Activated naive CD4-positive, alpha-beta T cell (primary cell): Measurements from ENCODE around the gene ITSN1.

ENCODE experiments used
- DNase-seq, 4 experiments: peaks; one replicate each; lab custom pipeline; 2025; lab: John Stamatoyannopoulos, UW

ITSN1 gene

DNA sequence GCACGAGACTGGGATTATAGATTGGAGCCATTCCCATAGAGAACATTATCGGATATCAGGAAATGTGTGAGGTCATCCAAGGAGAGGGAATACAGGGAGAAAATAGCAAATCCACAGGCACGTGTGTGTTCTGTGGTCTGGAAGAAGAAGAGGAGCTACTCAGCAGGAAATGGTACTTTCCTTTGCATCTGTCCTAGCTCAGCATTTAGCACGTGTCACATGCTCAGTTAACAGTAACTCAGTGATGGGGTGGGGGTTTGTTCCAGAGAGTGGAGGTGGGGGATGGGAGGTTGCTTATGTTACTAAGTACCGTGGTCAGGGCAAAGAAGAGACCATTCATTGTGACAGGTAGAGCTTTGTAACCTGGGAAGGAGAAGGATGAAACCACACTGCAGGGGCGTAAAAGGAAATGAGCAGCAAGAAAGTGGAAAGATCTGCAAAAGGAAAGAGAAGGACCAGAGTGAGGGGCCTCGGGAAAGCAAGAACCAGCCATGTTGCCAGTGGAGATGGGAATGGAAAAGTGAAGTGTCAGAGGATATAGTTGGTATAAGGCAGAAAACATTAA lies 172.9 kb downstream of the ITSN1 start:
- no peak for DNase-seq

DNA sequence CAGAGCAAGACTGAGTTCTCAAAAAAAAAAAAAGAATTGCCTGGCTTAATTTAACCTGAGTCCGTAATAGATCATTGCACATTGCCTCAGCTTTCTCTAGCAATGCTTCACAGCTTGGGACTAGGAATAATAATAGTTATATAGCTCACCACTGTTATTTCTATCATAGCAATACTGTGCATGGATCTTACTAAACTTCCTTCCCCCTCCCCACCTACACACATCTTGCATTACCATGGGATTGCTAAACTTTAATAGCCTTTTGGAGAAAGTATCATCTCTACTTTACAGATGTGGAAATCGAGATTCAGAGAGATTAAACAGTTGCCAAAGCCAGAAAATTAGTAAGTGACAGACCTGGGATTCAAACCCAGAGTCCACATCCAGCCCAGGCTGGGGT lies 173.9 kb downstream of the ITSN1 start:
- no peak for DNase-seq

DNA sequence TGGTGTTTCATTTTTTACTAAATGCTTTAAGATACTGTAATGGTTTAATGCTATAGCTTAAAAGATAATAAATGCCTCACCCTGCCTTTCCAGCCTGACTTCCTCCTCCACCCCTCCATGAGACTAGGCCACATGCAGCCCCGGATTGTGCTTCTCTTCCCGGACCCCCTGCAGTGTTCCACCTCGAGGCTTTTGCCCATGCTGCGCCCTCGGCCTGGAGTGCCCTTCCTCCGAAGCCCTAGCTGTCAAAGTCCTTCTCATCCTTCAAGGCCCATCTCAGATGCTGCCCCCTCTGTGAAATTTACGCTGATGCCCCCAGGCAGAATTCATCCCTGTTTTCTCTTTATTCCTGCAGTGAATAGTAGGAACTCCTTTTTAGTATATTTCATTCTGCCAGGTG lies 174.8 kb downstream of the ITSN1 start:
- DNase-seq, result no peak

DNA sequence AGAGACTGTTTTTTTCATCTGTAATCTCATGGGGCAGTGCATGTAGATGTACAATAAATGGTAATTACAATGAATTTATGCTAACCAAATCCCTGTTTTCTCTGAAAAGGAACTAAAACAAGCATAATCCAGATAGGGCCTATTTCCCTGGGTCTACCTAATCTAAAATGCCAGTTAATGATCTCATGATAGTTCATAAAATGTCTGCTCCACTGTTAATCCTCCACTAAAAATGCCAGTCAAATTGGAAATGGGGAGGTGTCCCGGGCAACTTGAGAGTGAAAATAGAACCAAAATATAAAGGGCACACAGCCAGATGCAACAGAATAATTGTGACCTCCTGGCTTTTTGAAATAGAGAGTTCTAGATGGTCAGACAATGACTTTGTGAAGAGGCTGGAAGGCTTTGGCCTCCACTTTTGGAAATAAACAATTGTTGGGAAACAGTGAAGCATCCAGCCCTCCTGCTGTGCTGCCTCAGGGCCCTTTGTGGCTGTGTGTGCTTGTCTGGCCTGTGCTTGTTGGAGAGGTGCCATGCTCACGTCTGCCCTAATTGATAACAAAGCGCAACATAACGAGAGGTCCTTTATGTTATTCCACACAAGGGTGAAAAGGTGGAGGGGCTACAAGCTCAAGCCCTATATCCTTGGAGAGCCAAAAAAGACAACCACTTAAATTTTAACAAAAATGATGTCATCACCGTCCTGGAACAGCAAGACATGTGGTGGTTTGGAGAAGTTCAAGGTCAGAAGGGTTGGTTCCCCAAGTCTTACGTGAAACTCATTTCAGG lies 175.6 kb downstream of the ITSN1 start:
- no peak for DNase-seq

DNA sequence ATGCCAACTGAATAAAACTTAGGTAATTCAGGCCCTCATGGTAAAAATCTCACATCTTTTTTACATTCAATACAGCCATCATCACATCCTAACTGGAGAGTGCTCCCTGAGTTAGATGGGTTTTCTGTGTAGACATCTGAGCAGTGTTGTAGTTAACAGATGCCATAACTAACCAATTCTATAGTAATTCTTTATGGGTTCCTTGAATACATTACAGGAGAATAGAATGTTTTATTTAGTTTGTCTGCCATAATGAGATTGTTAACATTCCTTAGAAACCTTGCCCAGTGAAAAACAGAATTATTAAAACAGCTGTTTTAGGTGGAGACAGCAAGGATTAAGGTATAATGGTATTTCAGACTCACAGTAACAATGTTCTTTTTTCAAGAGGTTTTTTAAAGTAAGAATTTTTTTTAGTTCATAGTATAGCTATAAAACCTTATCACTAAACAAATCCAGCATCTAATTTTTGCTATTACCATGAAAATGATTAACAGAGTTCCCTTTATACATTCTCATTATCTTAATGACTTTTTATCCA lies 178.0 kb downstream of the ITSN1 start:
- DNase-seq, result no peak

DNA sequence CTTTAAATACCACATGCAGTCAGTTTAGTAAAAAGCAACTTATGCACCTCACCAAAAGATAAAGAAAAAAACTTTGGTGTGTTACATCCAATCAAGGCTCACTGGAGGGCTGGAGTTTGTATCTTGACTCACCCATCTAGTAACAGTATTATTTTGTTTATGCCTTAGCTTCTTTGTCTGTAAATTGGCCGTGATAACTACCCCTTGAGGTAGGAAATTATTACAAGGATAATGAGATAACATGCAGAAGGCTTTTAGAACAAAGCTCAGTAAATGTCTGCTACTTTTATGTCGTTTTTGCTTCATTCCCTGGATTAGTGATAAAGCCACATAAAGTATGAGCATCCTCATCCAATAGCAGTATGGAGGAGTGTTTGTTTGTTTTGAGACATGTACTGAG lies 178.5 kb downstream of the ITSN1 start:
- DNase-seq, result no peak

DNA sequence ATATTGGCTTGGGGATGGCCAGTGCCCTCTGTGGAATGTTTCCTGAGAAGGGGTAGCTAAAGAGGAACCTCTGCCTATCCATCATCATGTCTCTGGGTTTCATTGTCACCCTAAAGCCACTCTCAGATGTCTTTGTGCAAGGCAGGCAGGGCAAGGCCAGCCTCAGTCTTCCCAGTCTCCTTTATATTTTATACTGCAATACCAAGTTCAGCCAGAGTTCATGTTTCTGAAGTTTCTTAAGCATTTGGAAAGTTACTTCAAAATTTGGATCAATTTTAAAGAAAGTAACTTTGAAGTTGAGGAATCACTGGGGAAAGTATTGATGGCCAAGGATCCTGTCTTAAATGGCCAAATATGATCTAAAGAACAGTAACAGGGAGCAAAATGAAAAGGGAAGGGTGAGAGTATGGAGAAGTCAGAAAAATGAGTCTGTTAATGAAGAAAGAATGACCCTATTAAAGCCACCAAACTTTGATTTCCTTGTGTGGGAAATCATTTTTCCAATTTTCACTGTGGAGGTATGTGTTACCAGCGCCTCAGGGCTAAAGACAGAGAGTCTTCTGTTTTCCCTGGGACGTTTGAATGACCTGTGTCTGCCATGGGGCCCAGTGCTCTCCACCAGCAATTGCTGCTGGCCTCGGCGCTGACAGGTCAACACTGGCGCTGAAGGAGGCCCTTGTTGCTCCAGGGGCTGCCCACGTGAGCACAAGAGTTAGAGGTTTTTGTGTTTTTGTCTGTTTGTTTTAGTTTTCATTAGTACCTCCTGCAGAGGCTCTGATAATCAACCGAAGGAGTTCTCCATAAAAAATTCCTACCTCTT lies 179.4 kb downstream of the ITSN1 start:
- DNase-seq, result no peak

DNA sequence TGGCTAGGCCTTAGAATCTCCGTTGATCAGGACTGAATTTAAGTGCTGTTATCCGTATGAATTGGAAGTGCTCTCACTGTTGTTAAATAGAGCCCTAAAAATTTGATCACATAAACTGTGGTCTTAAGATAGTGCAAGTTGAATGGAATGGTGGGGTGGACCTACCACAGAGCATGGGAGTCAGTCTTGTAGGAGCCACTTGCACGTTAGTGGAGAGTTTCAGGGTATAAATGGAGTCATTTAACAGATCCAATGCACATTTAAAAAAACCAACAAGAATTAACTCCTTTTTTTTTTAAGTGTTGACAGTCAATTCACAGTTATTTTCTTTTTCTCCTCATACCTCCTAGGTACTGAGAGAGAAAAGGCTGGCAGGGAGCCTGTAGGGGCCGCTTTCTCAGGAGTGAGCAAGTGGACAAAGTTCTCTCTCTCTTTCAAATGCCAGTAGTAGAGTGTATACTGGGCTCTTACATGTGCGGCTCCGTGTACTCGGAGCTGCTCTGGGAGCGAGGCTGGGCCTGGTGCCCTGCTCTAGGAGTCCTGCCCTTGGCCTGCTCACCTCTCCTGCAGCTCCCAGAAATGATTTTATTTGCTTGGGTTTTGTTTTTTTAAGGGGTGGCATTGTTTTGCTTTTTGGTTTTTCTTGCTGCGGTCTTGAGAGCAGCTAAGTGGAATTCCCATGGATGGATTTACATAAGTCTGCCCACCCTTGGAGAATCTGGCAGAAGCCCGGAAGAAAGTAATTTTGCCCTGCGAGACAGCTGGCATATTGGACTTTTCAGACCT lies 182.0 kb downstream of the ITSN1 start:
- no peak for DNase-seq

DNA sequence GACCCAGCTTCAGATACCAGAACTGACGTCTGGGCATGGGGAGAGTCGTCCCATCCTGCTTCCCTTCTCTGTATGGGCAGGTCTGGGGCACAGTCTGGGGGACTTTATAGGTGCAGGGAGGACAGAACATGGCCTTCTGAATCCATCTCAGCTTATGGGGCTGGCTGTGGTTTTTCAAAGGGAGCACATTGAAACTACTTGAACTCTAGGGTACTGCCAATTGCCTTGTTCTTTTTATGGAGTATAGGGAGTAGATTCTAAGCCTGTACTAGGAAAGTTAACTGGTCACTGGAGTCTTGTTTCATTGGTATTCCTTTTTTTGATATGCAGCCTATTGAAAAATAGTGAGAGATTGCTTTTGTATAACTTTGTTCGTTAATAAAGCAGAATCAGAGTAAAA lies 183.1 kb downstream of the ITSN1 start:
- DNase-seq, result no peak

DNA sequence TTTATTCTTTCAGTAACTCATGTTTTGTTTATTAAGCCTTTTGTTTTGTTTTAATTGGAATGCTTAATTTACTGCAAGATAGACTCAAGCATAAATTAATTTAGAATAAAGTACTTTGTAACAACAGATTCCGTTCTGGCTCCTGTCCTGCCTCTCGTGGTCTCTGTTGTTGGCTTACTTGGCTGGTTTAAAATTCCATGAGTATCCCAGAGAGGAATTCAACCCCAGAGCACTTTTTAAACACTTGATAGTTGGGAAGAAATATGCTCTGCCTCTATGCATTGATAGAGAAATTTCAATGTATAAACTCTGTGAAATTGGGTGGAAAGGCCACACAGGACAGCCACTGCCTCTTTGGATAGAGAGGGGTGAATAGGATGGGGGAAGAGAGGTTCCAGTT lies 183.6 kb downstream of the ITSN1 start:
- no peak for DNase-seq

DNA sequence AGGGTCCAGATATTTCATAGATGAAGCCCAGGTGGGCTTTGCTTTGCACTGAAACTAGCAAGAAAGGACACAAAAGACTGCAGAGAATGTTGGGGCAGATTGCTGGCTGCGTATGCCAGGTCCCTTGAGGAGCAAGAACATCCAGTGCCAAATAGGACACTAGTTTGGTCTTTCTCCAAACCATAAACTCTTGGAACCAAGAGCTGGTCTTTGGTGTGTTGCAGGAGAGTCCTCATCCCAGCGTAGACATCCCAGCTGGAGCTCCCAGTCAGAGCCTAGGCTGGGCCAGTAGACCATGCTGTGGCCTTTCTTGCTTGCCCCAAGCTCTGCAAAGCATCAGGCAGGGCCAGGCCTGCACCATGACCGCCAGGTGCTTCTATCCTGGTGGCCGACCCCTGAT lies 185.8 kb downstream of the ITSN1 start:
- DNase-seq, result no peak

DNA sequence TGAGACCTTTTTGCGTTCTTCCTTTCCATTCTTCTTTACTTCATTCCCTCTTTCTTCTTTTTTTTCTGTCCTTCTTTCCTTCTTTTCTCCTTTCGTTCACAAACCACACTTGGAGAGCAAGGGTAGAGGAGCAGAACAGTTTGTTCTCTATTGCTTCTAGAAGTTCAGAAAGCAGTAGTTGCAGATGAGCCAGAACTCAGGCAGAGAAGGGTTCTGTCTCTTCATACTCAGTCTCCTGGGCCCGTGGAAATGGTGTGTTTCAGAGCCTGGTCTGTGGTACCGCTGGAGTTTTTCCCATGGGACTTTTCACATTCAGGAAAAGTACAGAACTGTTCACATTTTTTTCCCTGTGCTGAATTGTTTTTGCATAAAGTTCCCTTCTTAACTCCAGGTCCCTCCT lies 186.3 kb downstream of the ITSN1 start:
- DNase-seq, result no peak

DNA sequence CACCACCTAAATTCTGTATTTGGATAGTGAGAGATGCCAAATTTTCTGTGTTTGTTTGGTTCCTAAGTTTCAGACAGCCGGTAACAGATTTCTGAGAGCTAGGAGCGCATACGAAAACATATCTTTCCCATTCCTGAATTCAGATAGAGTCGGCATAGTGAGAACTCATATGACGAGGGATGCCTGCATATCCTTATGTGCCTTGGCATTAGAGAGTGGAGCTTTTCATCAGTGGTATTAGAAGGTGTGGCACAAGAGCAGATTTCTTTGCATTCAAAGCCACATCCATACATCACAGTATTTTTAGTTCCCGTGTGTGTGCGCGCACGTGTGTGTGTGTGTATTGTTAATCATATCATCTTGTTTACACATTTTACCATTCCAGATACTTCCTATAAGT lies 187.5 kb downstream of the ITSN1 start:
- DNase-seq, result no peak

DNA sequence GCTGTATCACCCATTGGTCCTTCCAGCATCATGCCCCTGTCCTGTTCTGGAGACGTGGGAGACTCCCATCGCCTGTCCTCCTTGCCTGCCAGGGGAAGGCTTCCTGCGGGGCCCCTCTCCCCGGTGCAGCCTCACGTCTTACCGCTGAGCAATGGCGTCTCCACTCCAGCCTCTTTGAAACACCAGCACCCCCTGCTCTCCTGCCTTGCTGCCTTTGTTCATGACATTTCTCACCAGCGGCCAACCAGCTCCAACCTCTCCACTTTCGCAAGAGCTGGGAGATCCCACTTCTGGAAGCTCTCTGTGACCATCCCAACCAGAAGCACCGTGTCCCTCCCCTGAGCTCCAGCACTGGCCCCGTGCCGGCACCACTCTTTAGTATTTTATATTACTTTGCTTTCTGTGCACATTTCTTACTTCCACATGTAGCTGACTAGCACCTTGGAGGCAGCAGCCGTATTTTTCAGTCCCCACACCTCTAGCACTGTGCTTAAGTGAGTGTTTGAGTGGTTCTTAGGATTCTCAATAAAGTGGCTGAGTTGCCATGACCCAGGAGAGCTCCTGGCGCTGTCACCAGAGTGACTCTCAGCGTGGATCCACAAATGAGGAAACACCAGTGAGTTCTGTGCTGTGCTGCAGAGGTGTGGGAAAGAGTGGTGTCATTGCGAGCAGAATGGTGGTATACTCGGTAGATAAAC lies 189.8 kb downstream of the ITSN1 start:
- no peak for DNase-seq

DNA sequence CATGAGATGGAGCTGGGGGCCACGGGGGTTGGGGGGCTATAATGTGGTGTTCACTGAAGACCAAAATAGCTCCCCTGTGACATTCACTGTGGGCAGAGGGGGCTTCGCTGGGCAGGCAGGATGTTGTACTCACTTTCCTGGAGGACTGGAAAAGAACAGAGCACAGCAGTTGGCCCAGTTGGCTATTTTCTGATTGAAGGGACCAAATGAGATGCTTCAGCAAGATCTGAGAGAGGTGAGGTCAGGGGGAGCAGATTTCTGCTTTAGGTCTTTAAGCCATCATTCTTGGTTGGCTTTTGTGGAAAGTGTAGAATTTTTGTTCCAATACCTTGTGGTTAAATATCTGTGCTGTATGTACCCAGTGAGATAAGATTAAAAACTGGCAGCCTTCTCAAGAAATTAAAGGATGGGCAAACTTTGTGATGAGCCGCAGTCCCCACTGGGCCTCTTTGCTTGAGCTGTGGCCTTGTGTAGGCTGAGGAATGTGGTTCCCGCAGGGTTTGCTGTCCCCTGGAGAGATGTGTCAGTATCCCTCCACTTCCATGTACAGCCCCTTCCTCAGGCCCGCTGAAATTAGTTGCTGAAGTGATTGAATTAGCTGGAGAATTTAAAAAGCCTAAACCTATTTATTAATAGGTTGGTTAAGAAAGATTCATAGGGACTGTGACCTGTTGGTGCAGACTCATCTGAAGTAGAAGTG lies 192.7 kb downstream of the ITSN1 start:
- DNase-seq, result no peak

DNA sequence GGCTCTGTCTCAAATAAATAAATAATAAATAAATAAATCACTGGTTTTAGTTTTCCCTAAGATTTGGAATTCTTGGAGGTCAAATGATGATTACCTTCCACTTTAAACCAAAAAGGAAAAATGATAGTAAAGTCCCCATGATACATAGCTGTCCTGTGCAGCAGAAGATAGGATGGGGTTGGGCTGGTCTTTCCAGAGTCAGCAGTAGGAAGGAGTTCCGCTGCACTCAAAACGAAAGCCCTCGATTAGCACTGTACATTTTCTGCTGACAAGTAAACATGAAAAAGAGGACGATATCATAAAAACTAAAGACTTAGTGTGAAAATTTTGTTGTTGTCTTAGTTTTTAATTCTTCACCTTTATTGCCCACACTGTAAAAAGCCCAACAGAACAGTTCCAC lies 193.6 kb downstream of the ITSN1 start:
- DNase-seq, result no peak

DNA sequence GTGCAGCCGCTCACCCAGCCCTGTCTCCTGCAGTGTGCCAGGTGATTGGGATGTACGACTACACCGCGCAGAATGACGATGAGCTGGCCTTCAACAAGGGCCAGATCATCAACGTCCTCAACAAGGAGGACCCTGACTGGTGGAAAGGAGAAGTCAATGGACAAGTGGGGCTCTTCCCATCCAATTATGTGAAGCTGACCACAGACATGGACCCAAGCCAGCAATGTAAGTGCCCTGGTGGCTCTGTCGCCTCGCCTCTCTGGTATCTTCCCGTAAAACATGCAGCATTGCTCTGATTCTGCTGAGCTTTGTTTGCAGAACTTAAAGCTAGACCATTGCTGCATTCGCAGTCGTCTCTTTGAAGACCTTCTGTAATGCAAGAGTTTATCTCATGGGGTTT lies 194.1 kb downstream of the ITSN1 start:
- no peak for DNase-seq

DNA sequence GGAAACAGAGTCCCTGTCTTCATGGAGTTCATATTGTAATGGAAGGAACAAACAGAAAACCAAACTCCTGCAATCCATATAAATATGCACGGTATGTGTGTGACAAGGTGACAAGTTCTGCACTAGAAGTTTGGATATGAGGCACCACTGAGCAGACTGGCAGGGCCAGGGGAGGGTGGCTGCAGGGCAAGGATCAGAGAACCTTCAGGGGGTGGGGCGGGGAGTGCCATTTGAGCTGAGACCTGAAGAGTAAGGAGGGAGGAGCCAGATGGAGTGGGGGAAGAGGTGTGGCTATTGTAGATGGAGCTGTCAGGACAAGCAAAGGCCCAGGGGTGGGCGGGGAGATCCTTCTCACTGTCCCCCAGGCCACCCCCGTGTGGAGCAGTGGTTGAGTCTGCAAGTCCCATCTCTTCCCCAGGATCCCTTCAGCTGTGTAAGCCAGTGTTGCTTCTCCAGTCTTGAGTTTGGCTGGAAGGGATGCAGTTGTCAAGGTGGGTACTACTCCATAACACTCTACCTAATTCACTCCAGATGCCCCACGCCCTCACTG lies 196.9 kb downstream of the ITSN1 start:
- DNase-seq, result no peak

DNA sequence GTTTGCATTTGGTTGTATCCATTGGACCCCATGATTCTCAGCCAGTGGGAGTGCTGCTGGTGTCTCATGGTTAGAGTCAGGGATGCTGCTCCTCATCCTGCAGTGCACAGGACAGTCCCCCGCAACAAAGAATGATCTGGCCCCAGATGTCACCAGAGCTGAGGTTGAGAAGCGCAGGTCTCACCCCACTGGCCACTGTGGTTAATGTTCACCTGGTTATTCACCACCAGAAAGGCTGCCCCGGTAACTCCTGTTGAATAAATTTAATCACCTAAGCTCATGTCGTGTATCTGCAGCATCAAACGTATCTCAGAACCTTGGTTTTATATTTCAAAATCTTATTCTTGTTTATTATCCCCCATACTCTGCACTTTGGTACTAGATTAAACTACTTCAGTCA lies 197.5 kb downstream of the ITSN1 start:
- DNase-seq, result no peak

DNA sequence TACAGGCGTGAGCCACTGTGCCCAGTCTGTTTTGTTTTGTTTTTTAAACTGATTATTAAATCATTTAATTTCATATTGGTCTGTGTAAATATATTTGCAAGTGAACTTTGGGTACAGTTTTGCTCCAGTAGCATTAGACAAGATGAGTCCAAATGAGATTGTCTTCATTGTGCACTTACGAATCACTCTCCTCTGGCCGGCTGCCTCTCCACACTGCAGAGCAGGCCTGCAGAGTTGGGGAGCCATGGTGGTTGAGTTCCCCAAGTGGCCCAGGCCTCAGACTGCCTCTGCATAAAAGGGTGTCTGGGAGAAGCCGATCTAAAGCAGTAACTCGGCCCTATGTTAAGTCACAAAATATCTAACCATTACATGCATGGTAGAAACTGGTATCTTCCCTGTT lies 198.5 kb downstream of the ITSN1 start:
- DNase-seq, result no peak

DNA sequence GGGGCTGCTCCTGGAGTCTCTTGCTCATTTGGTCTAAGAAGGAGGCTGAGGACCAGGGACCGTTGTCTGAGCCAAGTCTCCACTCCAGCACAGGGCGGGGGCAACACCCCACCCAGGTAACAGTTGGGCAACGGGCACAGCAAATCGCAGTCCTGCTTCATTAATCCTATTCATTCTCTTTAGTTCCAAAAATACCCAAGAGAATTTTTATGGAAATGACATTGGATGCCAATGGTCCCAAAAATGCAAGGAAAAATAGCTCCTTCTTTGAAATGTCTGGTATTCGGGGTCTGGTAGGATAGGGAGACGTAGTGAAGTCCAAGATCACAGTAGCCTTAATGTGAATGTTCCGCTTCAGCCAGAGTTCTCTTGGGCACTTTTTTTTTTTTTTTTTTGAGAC lies 199.3 kb downstream of the ITSN1 start:
- no peak for DNase-seq
